HG02678 (cell line): ENCODE measurements around the gene HSP90AB1.

Experiments
- ATAC-seq: cut with Tn5 transposase; IDR thresholded peaks from one replicate; pipeline ENCODE4 v1.9.1; 2021; ENCODE audit warnings: mild to moderate bottlenecking, moderate library complexity; ENCODE audit not compliant: unreplicated experiment

HSP90AB1 gene

GRCh38 chr6:44246663-44247337, at the start of gene HSP90AB1:
TSS of gene HSP90AB1 (plus strand) at chr6:44247101. CDS start at chr6:44248630, 1,529 bp downstream.
- ATAC-seq = peak; percentile 60

- ATAC-seq = no peak
Measured at GRCh38 chr6:44198684-44199083, 48.2 kb upstream of the HSP90AB1 start.

- no peak for ATAC-seq
Measured at GRCh38 chr6:44199883-44200282, 47.0 kb upstream of the HSP90AB1 start.

GRCh38 chr6:44201200-44201599, 45.7 kb upstream of the HSP90AB1 start:
- no peak for ATAC-seq

- ATAC-seq = no peak
Measured at GRCh38 chr6:44201638-44202303, 45.1 kb upstream of the HSP90AB1 start.

GRCh38 chr6:44202332-44202971, 44.4 kb upstream of the HSP90AB1 start:
- no peak for ATAC-seq

- ATAC-seq = no peak
Measured at GRCh38 chr6:44202972-44203750, 43.7 kb upstream of the HSP90AB1 start.

GRCh38 chr6:44203955-44204354, 42.9 kb upstream of the HSP90AB1 start:
- no peak for ATAC-seq

- ATAC-seq = no peak
Measured at GRCh38 chr6:44207966-44208365, 38.9 kb upstream of the HSP90AB1 start.

GRCh38 chr6:44211284-44211683, 35.6 kb upstream of the HSP90AB1 start:
- ATAC-seq = no peak

- no peak for ATAC-seq
Measured at GRCh38 chr6:44214307-44214706, 32.6 kb upstream of the HSP90AB1 start.

GRCh38 chr6:44216677-44217331, 30.1 kb upstream of the HSP90AB1 start, which contains the start of gene MYMX:
TSS of gene MYMX (plus strand) at chr6:44216926. CDS start at chr6:44217472, 546 bp downstream.
- no peak for ATAC-seq

- no peak for ATAC-seq
Measured at GRCh38 chr6:44217332-44218143, 29.4 kb upstream of the HSP90AB1 start.

GRCh38 chr6:44219053-44219814, 27.7 kb upstream of the HSP90AB1 start:
- ATAC-seq = peak; percentile 57

GRCh38 chr6:44219815-44220784, 26.8 kb upstream of the HSP90AB1 start:
- no peak for ATAC-seq

GRCh38 chr6:44220913-44221290, 26.0 kb upstream of the HSP90AB1 start:
- ATAC-seq = no peak

- peak; percentile 34 for ATAC-seq
Measured at GRCh38 chr6:44221291-44221960, 25.5 kb upstream of the HSP90AB1 start.
